Mammary epithelial cell (primary cell): ENCODE measurements around the gene TMPRSS12.

Experiments used
- EZH2 ChIP-seq: IDR thresholded peaks from 2 replicates; pipeline ENCODE4 v1.6.1; 2012; ENCODE audit warnings: low read length, inconsistent platforms, borderline replicate concordance
- TF ChIP-seq, protein P1 (sequence below), 2 donors: IDR thresholded peaks in 1 of 2; conservative IDR thresholded peaks in 1 of 2; 2 replicates each; pipeline ENCODE4 v1.5.1; 2011 to 2012; ENCODE audit warnings: inconsistent platforms in 2 of 2, low read length in 2 of 2, mild to moderate bottlenecking in 2 of 2, control low read depth in 1 of 2, low read depth in 1 of 2; ENCODE audit not compliant: insufficient read depth in 1 of 2; ENCODE audit errors: extremely low read depth in 1 of 2

GRCh38 chr12:50894241-50894640 lies 51.5 kb downstream of the TMPRSS12 start:
- TF ChIP-seq, protein P1, sequence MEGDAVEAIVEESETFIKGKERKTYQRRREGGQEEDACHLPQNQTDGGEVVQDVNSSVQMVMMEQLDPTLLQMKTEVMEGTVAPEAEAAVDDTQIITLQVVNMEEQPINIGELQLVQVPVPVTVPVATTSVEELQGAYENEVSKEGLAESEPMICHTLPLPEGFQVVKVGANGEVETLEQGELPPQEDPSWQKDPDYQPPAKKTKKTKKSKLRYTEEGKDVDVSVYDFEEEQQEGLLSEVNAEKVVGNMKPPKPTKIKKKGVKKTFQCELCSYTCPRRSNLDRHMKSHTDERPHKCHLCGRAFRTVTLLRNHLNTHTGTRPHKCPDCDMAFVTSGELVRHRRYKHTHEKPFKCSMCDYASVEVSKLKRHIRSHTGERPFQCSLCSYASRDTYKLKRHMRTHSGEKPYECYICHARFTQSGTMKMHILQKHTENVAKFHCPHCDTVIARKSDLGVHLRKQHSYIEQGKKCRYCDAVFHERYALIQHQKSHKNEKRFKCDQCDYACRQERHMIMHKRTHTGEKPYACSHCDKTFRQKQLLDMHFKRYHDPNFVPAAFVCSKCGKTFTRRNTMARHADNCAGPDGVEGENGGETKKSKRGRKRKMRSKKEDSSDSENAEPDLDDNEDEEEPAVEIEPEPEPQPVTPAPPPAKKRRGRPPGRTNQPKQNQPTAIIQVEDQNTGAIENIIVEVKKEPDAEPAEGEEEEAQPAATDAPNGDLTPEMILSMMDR (conservative IDR thresholded peaks at IDR 0.05 in 1 of 2, IDR thresholded peaks at IDR 0.05 in 1 of 2; ENCODE audit: extremely low read depth in 1 of 2, insufficient read depth in 1 of 2, low read depth in 1 of 2, low read length in 2 of 2): no peak
- TF ChIP-seq EZH2: no peak
